HepG2 (cell line): Measurements from ENCODE around the gene PACS1. TPM values are rescaled to one million over a fixed set of nuclear protein-coding genes. Genes with fewer than 3 reads are reported as not detected.
"Not testable (repeated sequence)": the region's sequence is repeated elsewhere in the genome, so short reads cannot be mapped to it uniquely, and the experiment has no call there.

ENCODE experiments used
- ATAC-seq: fragments of 200-7000 bp; cut with Tn5 transposase; 3 replicates; pipeline ENCODE4 v1.9.1; 2020; ENCODE audit warnings: mild to moderate bottlenecking, moderate library complexity
- BruUV-seq: library from RNA; stranded (reverse); fragments of 400-500 nt; replicated peaks from 2 replicates; lab custom pipeline; 2021; lab: Mats Ljungman, UMichigan
- CTCF ChIA-PET: fragments of 300-600 bp; formaldehyde crosslinking; extraction: SDS; loops from one replicate; lab custom pipeline; 2021; ENCODE audit warnings: low total read pairs, inconsistent platforms, low intra/inter-chr PET ratio; lab: Yijun Ruan, JAX
- POLR2A ChIA-PET: fragments of 350-600 bp; sonication (Branson Sonifier 250); formaldehyde crosslinking; loops from one replicate; lab custom pipeline; 2020; ENCODE audit warnings: antibody characterized with exemption, inconsistent platforms; lab: Yijun Ruan, JAX
- DNase-seq: peaks from one replicate; pipeline ENCODE4 v3.0.0-alpha.2; 2015; ENCODE audit warnings: low spot score
- FAIRE-seq: peaks from 3 replicates; lab custom pipeline; 2011; peaks lifted over from hg19 to GRCh38; lab: Jason Lieb, UNC
- H2AFZ ChIP-seq: one replicate; pipeline ENCODE4 v1.6.1; 2011; ENCODE audit warnings: low read length, inconsistent platforms
- H3K27ac ChIP-seq: fragments of 300-600 bp; 3 replicates; pipeline ENCODE4 v1.8.0; 2011; ENCODE audit warnings: mixed run types, mild to moderate bottlenecking, mixed read lengths, low read length, inconsistent platforms; ENCODE audit not compliant: insufficient read depth; ENCODE audit errors: extremely low read length
- H3K27me3 ChIP-seq, 2 experiments: fragments of 200-600 bp in 1 of 2; 2 replicates in 1 of 2; 3 replicates in 1 of 2; pipeline versions ENCODE4 v1.6.0 to v1.8.0; 2011; ENCODE audit warnings: low read length in 2 of 2, mild to moderate bottlenecking in 2 of 2, moderate library complexity in 2 of 2, inconsistent platforms in 1 of 2; ENCODE audit not compliant: insufficient read depth in 2 of 2, control insufficient read depth in 1 of 2
- H3K36me3 ChIP-seq, 2 experiments: fragments of 200-600 bp in 1 of 2; replicated peaks in 1 of 2; 2 replicates in 1 of 2; 3 replicates in 1 of 2; pipeline versions ENCODE4 v1.5.1 to v1.8.0; 2011; ENCODE audit warnings: low read length in 2 of 2, inconsistent platforms in 1 of 2; ENCODE audit not compliant: insufficient read depth in 2 of 2, control insufficient read depth in 1 of 2
- H3K4me1 ChIP-seq: 2 replicates; pipeline ENCODE4 v1.5.1; 2012; ENCODE audit warnings: low read length, inconsistent platforms; ENCODE audit not compliant: insufficient read depth
- H3K4me2 ChIP-seq: 2 replicates; pipeline ENCODE4 v1.6.0; 2011; ENCODE audit warnings: low read depth, low read length, inconsistent platforms
- H3K4me3 ChIP-seq, 3 experiments: fragments of 200-600 bp in 1 of 3; sonication (generic), shearing (Covaris generic) in 1 of 3; replicated peaks in 1 of 3; 2 replicates each; pipeline ENCODE4 v1.5.1; 2011 to 2016; ENCODE audit warnings: low read length in 3 of 3, inconsistent platforms in 2 of 3, low read depth in 2 of 3, mild to moderate bottlenecking in 2 of 3, control low read depth in 1 of 3, mixed read lengths in 1 of 3; ENCODE audit not compliant: insufficient read depth in 1 of 3
- H3K79me2 ChIP-seq: one replicate; pipeline ENCODE4 v1.6.1; 2011; ENCODE audit warnings: low read length, inconsistent platforms; ENCODE audit not compliant: insufficient read depth
- H3K9ac ChIP-seq: 2 replicates; pipeline ENCODE4 v1.6.0; 2011; ENCODE audit warnings: mild to moderate bottlenecking, low read depth, low read length, inconsistent platforms; ENCODE audit not compliant: insufficient read depth
- H3K9me3 ChIP-seq: 2 replicates; pipeline ENCODE4 v1.5.1; 2012; ENCODE audit warnings: mild to moderate bottlenecking, low read length
- H4K20me1 ChIP-seq: 2 replicates; pipeline ENCODE4 v1.6.0; 2011; ENCODE audit warnings: inconsistent platforms, mild to moderate bottlenecking, low read length, moderate library complexity; ENCODE audit not compliant: insufficient read depth
- WGBS: methylation state at CpG from one replicate; pipeline ENCODE4 v1.1.6; 2017; ENCODE audit warnings: low lambda C conversion rate; 5-methylcytosine and 5-hydroxymethylcytosine counted together
- in situ Hi-C: cut with HindIII; loops from 2 replicates; pipeline ENCODE4 v1.10.0; 2017; ENCODE audit warnings: low pct_unique_long_range_greater_than_20kb; ENCODE audit not compliant: extremely low pct_ligation_motif_present
- intact Hi-C: fragments of 100-400 bp; cut with micrococcal nuclease; formaldehyde crosslinking; loops from one replicate; pipeline ENCODE4 v1.10.0; 2022; ENCODE audit not compliant: unreplicated experiment
- polyA plus RNA-seq, 8 experiments: library from polyadenylated mRNA; depleted of rRNA in 3 of 8; stranded (reverse) in 7 of 8; unstranded in 1 of 8; fragments of >200 nt; fragmentation: Illumina TruSeq in 4 of 8; extraction: Trizol in 4 of 8; gene quantifications; 2 replicates each; pipeline versions ENCODE4 v1.2.1 to v1.2.3, GENCODE V29; 2011 to 2016; ENCODE audit warnings: low read depth in 4 of 8, missing spikeins in 1 of 8, mixed read lengths in 1 of 8; ENCODE audit not compliant: insufficient read depth in 1 of 8
- total RNA-seq, 5 experiments: library from RNA; depleted of rRNA; stranded (reverse); fragments of >200 nt; fragmentation: Illumina TruSeq; extraction: Trizol; gene quantifications; 2 replicates each; pipeline ENCODE4 v1.2.3, GENCODE V29; 2016; ENCODE audit warnings: low read depth in 1 of 5

Gene PACS1
- total and polyA plus RNA-seq, 2 of the 13 experiments (the other 11 are each of a cell fraction or from before 2014, with no cell fraction given): 7.6 to 8.6 TPM

GRCh38 chr11:66276619-66277018, 206.5 kb downstream of the PACS1 start:
- POLR2A ChIA-PET: interaction anchor here (0.9 to 1.1 kb wide), 2 partner anchors 8 to 12 kb away, joined by 5 read pairs; partner anchors contain the start of genes RAB1B and YIF1A
- in situ Hi-C loops: not testable (repeated sequence)

GRCh38 chr11:66277064-66277463, 207.0 kb downstream of the PACS1 start:
- POLR2A ChIA-PET: interaction anchor here (0.9 to 1.1 kb wide), 2 partner anchors 8 to 12 kb away, joined by 5 read pairs; partner anchors contain the start of genes RAB1B and YIF1A
- CTCF ChIA-PET, H3K4me2 ChIP-seq: not testable (repeated sequence)

More at GRCh38 chr11:66276619-66277018, 206.5 kb downstream of the PACS1 start:
- H3K27me3 ChIP-seq, H3K9me3 ChIP-seq, H2AFZ ChIP-seq, H3K9ac ChIP-seq, intact Hi-C loops, CTCF ChIA-PET, H4K20me1 ChIP-seq, DNase-seq, H3K4me2 ChIP-seq, BruUV-seq, H3K27ac ChIP-seq, ATAC-seq, FAIRE-seq, H3K79me2 ChIP-seq, H3K4me3 ChIP-seq: not testable (repeated sequence)
- H3K4me1 ChIP-seq: peaks cover 33% of the 10 kb centered on the region
- peaks cover 22 to 35% of the 10 kb centered on the region in 2 experiments for H3K36me3 ChIP-seq
- 92% methylated on average over 9 of the region's 13 CpGs for WGBS

More at GRCh38 chr11:66277064-66277463, 207.0 kb downstream of the PACS1 start:
- 91% methylated on average over 4 of the region's 4 CpGs for WGBS
- H4K20me1 ChIP-seq, H2AFZ ChIP-seq, in situ Hi-C loops, H3K4me3 ChIP-seq, DNase-seq, intact Hi-C loops, H3K27ac ChIP-seq, H3K79me2 ChIP-seq, H3K9me3 ChIP-seq, FAIRE-seq, BruUV-seq, ATAC-seq, H3K9ac ChIP-seq, H3K27me3 ChIP-seq: not testable (repeated sequence)
- peaks cover 18 to 31% of the 10 kb centered on the region in 2 experiments for H3K36me3 ChIP-seq
- peaks cover 33% of the 10 kb centered on the region for H3K4me1 ChIP-seq
